ENCODE results near the gene CRYL1. TPM values are rescaled to one million over a fixed set of nuclear protein-coding genes. Genes with fewer than 3 reads are reported as not detected.

Gene CRYL1
- total RNA-seq, 1 donor from 2014 or later: 17.8 TPM

DNA sequence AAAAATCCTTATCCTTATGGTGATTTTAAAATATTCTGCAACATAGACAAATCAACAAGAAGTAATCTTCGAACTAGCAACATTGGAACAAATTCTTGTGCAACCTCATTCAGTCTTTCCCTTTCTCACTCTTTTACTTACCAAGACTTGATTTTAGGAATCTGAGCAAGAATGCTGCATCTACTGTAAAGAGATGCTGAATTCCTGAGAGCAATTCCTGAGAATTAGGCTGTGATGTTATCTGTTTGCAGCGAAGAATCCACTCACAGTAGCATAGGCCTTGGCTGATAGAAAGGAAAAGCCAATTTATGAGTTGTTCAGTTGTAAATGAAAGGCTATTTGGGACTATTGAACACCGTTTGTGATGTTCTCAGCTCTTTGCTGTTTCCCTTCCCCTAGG lies 144.3 kb downstream of the CRYL1 start:
- DNase-seq (ENCODE audit: low spot score): no peak

DNA sequence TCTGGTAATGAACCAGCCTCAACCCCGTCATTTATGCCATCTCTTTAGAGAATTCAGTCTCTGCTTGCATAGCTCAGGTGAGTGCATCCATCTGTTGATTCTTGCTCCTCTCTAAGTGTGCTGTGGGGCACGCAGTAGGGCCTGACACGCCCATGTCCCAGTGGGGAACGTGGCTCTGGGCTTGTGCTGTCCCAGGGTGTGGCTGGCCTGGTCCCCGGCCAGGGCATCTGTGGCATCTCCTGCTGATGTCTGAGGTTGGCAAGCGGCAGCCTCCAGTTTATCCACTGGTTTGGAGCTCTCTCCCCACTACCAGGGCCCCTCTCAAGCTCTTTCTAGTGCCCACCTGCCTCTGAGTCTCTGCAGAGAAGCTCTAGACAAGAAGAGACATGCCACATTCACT lies 146.9 kb downstream of the CRYL1 start:
- DNase-seq (ENCODE audit: low spot score): no peak

GRCh38 chr13:20377720-20378119 lies 147.9 kb downstream of the CRYL1 start:
- DNase-seq (ENCODE audit: low spot score): no peak

GRCh38 chr13:20375871-20376270 lies 149.8 kb downstream of the CRYL1 start:
- DNase-seq (ENCODE audit: low spot score): no peak

GRCh38 chr13:20373861-20374260 lies 151.8 kb downstream of the CRYL1 start:
- no peak for DNase-seq (ENCODE audit: low spot score)

GRCh38 chr13:20371825-20372224 lies 153.8 kb downstream of the CRYL1 start:
- no peak for DNase-seq (ENCODE audit: low spot score)

DNA sequence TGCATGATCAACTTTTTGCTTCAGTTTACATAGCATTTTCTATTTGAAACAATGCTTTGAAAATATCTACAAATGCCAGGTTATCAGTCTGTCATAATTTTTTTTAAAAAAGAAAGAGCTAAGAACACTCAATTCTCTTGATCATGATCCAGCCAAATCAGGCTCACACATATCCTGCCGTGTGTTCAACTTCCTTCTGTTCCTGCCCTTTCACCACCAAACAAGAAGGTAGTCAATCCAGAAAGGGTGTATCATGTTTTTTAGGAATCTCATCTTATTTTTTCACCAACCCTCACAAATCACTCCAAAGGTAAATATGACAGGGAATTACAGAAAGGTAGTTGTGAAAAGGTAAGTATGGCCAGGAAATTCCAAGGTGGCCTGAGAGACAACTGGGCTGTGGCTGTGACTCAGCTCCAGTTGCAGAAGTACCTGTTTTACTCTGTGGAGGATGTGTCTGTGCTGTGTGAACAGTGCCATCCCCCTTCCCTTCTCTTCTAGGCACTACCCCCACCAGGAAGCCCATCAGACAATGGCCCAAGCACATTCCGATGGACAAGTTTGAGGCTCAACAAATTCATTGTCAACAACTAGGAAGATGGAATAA lies 154.7 kb downstream of the CRYL1 start:
- DNase-seq (ENCODE audit: low spot score): no peak

GRCh38 chr13:20369886-20370361 lies 155.7 kb downstream of the CRYL1 start:
- DNase-seq (ENCODE audit: low spot score): no peak

DNA sequence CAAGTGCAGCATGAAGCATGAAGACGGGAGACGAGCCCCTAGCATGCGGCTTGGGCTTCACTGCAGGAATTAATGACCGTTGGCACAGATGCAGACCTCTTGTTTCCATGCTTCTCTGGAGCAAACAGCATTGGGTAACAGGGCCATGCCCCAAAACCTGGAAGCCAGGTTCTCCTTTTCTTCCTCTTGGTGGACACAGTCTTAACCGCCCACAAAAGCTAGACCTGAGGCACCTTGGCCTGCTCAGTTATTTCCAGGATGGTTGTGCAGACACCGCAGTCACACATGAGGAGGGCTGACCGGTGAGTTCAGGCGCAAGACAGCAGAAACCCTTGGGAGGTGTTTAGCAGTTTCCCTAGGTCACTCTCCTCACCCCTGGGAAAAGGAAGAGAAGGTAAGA lies 159.6 kb downstream of the CRYL1 start:
- no peak for DNase-seq (ENCODE audit: low spot score)

GRCh38 chr13:20363603-20364002 lies 162.1 kb downstream of the CRYL1 start:
- DNase-seq (ENCODE audit: low spot score): no peak

GRCh38 chr13:20363172-20363571 lies 162.5 kb downstream of the CRYL1 start:
- DNase-seq (ENCODE audit: low spot score): no peak

GRCh38 chr13:20362484-20363041 lies 163.1 kb downstream of the CRYL1 start:
- DNase-seq (ENCODE audit: low spot score): no peak

DNA sequence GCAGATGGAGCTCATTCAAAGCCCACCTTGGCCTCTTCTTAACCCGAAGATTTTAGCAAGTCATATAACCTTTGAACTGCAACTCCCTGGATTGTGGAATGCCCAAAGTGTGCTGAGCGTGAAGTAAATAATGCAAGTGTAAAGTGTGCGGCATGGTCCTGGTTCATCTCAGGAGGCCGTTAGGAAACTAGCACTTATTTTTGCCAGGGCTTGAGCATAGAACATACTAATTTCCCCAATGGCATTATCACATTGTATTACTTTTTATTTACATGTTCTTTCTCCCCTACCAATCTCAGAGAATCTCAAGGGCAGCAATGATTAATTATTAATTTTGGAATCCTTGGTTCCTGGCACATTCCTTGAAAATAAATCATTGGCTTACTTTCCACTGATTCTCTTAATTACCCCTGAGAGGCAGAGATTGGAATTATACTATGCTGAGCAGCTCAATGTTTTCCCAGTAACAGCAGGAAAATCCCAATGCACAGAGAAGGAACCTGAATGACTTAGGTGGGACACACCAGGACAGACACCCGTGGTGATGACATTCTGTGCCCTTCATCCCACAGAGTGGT lies 164.7 kb downstream of the CRYL1 start:
- no peak for DNase-seq (ENCODE audit: low spot score)

- DNase-seq (ENCODE audit: low spot score): peak; percentile 33
Measured at GRCh38 chr13:20360041-20360491, 165.6 kb downstream of the CRYL1 start.

DNA sequence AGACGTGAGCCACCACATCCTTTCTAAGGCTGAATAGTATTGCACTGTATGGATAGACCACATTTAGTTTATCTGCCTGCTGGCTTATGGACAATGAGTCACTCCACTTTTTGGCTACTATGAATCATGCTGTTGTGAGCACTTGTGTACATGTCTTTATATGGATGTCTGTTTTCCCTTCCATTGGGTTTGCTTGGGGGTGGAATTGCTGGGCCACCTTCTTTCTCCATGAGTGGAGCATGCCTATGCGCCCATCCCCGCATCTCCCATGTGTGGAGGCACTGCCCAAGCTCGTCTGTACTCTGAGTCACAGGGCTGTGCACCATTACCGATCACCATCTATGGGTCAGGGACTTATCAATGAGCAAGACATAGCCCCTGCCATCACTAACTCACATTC lies 166.3 kb downstream of the CRYL1 start:
- DNase-seq (ENCODE audit: low spot score): peak; percentile 42

GRCh38 chr13:20358022-20358421 lies 167.6 kb downstream of the CRYL1 start:
- no peak for DNase-seq (ENCODE audit: low spot score)

DNA sequence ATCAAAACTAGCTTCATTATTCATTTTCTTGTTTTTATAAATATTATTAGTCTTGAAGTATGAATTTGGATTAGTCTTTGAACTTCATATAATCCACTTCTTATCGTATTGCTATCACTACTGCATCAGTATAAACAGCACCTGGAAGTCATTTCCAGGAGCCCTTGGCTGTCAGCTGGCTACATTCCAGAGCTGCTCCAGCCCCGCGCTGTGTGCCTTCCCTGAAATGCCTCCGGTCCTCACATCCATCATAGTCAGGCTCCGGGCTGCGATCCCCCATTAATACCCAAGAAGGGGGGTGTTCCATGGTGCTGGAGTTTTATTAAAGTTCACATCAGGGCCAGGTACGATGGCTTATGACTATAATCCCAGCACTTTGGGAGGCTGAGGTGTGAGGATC lies 169.2 kb downstream of the CRYL1 start:
- peak; percentile 36 for DNase-seq (ENCODE audit: low spot score)

DNA sequence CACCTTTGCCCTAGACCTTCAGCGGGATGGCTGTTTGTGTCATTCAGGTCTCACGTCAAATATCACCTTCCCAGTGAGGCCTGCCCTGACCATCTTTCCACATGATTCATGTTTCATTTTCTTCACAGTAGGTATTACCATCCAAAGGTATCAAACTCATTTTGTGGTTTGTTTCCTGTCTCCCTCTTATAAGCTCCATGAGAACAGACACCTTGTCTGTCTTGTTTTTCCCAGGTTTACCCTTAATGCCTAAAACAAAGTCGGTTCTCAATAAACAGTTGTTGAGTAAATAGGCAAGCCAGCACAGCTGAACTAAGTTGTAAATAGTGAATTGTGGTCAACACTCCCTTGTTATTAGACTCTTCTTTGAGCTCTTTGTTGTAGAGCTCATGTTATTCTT lies 170.9 kb downstream of the CRYL1 start:
- DNase-seq (ENCODE audit: low spot score): no peak

DNA sequence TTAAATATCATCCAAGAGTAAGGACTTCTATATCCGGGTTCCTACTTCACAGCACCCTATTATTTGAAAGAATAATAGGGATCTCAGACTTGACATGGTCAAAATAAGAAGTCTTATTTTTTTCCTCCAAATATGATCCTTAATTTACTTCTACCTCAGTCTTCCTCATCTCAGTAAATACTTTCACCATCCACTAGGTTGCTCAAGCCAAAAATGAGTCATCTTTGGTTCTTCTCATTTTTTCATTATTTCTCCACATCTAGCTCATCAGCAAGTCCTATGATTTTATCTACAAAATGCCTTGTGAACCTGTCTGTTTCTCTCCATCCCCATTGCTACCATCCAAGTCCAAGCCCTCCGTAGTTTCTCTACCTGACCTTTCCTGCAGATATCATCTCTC lies 171.7 kb downstream of the CRYL1 start:
- peak; percentile 7 for DNase-seq (ENCODE audit: low spot score)

Measured in umbilical cord (tissue), 2 donors.